ENCODE data around the gene SLC35C1.
"Not testable (repeated sequence)": the region's sequence is repeated elsewhere in the genome, so short reads cannot be mapped to it uniquely, and the experiment has no call there.

The SLC35C1 gene

GRCh38 chr11:45788887-45789286, 16.1 kb upstream of the SLC35C1 start:
- DNase-seq (ENCODE audit: low read depth, low spot score), result no peak

- DNase-seq (ENCODE audit: low read depth, low spot score), result no peak
Observed at GRCh38 chr11:45791524-45791923, 13.4 kb upstream of the SLC35C1 start.

- no peak for DNase-seq (ENCODE audit: low read depth, low spot score)
Observed at GRCh38 chr11:45794169-45794568, 10.8 kb upstream of the SLC35C1 start.

GRCh38 chr11:45795379-45795778, 9.6 kb upstream of the SLC35C1 start:
- DNase-seq (ENCODE audit: low read depth, low spot score), result no peak

GRCh38 chr11:45796461-45796861, 8.5 kb upstream of the SLC35C1 start:
- no peak for DNase-seq (ENCODE audit: low read depth, low spot score)

- no peak for DNase-seq (ENCODE audit: low read depth, low spot score)
Observed at GRCh38 chr11:45798793-45799441, 6.0 kb upstream of the SLC35C1 start.

GRCh38 chr11:45799562-45799961, 5.4 kb upstream of the SLC35C1 start:
- DNase-seq (ENCODE audit: low read depth, low spot score), result no peak

GRCh38 chr11:45800261-45800660, 4.7 kb upstream of the SLC35C1 start:
- no peak for DNase-seq (ENCODE audit: low read depth, low spot score)

GRCh38 chr11:45801723-45802315, 3.1 kb upstream of the SLC35C1 start:
- no peak for DNase-seq (ENCODE audit: low read depth, low spot score)

- DNase-seq (ENCODE audit: low read depth, low spot score), result no peak
Observed at GRCh38 chr11:45802531-45803317, 2.2 kb upstream of the SLC35C1 start.

GRCh38 chr11:45803971-45804760, 783 bp upstream of the SLC35C1 start:
- DNase-seq (ENCODE audit: low read depth, low spot score), result no peak

- no peak for DNase-seq (ENCODE audit: low read depth, low spot score)
Observed at GRCh38 chr11:45805305-45806071, 539 bp downstream of the SLC35C1 start.

- no peak for DNase-seq (ENCODE audit: low read depth, low spot score)
Observed at GRCh38 chr11:45806072-45806933, 1.4 kb downstream of the SLC35C1 start.

GRCh38 chr11:45806937-45807791, 2.2 kb downstream of the SLC35C1 start:
- DNase-seq (ENCODE audit: low read depth, low spot score), result no peak

GRCh38 chr11:45807792-45808238, 2.9 kb downstream of the SLC35C1 start:
- DNase-seq (ENCODE audit: low read depth, low spot score), result no peak

GRCh38 chr11:45808427-45808826, 3.5 kb downstream of the SLC35C1 start:
- not testable (repeated sequence) for DNase-seq (ENCODE audit: low read depth, low spot score)

GRCh38 chr11:45809456-45810395, 4.8 kb downstream of the SLC35C1 start:
- DNase-seq (ENCODE audit: low read depth, low spot score), result no peak

All from iPS DF 19.7 (cell line).